Nephron progenitor cell (in vitro differentiated cells): ENCODE measurements around the gene GNLY.
A peak's percentile ranks its signal among the peaks of the same experiment; 100 is the strongest.

Experiments used
- DNase-seq: peaks from one replicate; pipeline ENCODE4 v3.0.0; 2021
- H3K27ac Mint-ChIP-seq: 2 replicates; pipeline ENCODE4 v1.8.0; 2021; ENCODE audit warnings: mild to moderate bottlenecking, moderate library complexity, mixed read lengths
- H3K27me3 Mint-ChIP-seq: 2 replicates; pipeline ENCODE4 v1.8.0; 2021; ENCODE audit warnings: mild to moderate bottlenecking, low read depth, mixed read lengths; ENCODE audit not compliant: poor library complexity
- H3K36me3 Mint-ChIP-seq: 2 replicates; pipeline ENCODE4 v1.8.0; 2021; ENCODE audit warnings: low read depth, mixed read lengths
- H3K4me1 Mint-ChIP-seq: 2 replicates; pipeline ENCODE4 v1.8.0; 2021; ENCODE audit warnings: mixed read lengths
- H3K4me3 Mint-ChIP-seq: 2 replicates; pipeline ENCODE4 v1.8.0; 2021; ENCODE audit warnings: mild to moderate bottlenecking, moderate library complexity, mixed read lengths
- H3K9me3 Mint-ChIP-seq: 2 replicates; pipeline ENCODE4 v1.8.0; 2021; ENCODE audit warnings: mild to moderate bottlenecking, moderate library complexity, mixed read lengths
- CTCF ChIP-seq: fragments of 200-600 bp; sonication (generic); IDR thresholded peaks from 2 replicates; pipeline ENCODE4 v1.5.0; 2021; ENCODE audit warnings: antibody characterized with exemption

GNLY gene

DNA sequence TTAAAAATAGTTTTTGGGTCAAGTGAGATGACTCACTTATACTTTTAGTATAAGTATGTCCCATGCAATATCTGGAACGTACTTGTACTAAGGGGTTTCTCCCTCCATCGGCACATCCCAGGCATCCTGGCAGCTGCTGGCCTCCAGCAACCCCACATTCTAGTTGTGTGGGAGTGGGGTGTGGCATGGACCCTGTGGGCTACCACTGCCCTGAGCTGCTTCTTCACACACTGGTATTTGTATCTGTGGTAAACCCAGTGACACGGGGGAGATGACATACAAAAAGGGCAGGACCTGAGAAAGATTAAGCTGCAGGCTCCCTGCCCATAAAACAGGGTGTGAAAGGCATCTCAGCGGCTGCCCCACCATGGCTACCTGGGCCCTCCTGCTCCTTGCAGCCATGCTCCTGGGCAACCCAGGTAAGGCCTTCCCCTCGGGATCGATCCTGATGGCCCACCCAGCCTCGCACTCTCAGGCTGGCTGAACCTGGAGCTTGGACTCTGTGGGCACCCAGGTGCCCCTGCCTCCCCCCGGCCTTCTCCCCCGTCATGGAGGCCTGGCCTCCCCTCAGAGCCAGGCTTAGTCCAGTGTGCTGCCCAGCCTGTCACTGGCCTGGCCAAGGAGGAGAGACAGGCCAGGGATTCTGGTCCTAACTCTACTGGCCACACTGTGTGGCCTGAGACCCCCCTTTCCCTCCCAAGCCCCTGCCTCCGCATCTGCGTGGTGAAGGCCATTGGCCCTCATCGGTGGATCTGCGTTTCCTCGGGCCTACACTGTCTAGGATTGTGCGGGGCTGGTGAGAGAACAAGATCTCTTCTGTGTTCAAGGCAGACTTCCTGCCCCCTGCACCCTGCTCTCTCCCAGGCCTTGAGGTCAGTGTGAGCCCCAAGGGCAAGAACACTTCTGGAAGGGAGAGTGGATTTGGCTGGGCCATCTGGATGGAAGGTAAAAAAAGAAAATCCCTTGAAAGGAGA lies at the start of gene GNLY:
TSS of gene GNLY (plus strand) at position 307 of the 974 bp plus-strand sequence. CDS start at position 368, 61 bp downstream.
- Mint-ChIP-seq H3K27me3 (peaks cover 18% of the 10 kb centered on the region), H3K36me3 (no peaks in the 10 kb centered on the region), H3K4me3 (no peak within 1 kb of the TSS), H3K4me1 (peaks cover 13% of the 10 kb centered on the region), H3K27ac (no peak within 1 kb of the TSS), H3K9me3 (no peaks in the 10 kb centered on the region)
- TF ChIP-seq CTCF, result no peak
- DNase-seq, result no peak

- H3K27me3 Mint-ChIP-seq, result no peaks in the 10 kb centered on the region
Observed at GRCh38 chr2:85644909-85645308, 49.2 kb upstream of the GNLY start.

DNA sequence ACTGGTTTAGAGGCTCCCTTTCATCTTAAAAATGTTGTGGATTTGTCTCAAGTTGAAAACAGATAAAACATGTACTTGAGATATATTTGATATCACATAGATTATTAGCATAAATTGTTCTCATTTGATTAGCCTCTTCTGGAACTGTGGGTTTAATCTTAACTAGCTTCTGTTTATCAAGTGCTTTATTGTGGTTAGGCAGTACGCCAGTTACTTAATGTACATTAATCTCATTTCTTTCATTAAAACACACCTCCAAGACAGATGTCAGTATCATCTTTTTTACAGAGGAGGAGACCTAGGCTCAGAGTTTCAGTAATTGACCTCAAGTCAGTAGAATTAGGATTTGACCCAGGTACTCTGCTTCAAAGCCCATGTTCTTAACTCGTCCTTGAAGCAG lies 48.0 kb upstream of the GNLY start:
- no peak overlapping the region for H3K27ac Mint-ChIP-seq
- H3K4me3 Mint-ChIP-seq, result no peak overlapping the region
- H3K4me1 Mint-ChIP-seq, result no peaks in the 10 kb centered on the region
- H3K9me3 Mint-ChIP-seq, result no peaks in the 10 kb centered on the region
- H3K36me3 Mint-ChIP-seq, result peaks cover 70% of the 10 kb centered on the region
- DNase-seq, result no peak
- no peaks in the 10 kb centered on the region for H3K27me3 Mint-ChIP-seq
- TF ChIP-seq CTCF, result no peak

More at GRCh38 chr2:85644909-85645308, 49.2 kb upstream of the GNLY start:
- Mint-ChIP-seq H3K4me1 (no peaks in the 10 kb centered on the region), H3K36me3 (peaks cover 74% of the 10 kb centered on the region), H3K4me3 (no peak overlapping the region), H3K27ac (no peak overlapping the region), H3K9me3 (no peaks in the 10 kb centered on the region)
- no peak for TF ChIP-seq CTCF
- DNase-seq, result no peak

DNA sequence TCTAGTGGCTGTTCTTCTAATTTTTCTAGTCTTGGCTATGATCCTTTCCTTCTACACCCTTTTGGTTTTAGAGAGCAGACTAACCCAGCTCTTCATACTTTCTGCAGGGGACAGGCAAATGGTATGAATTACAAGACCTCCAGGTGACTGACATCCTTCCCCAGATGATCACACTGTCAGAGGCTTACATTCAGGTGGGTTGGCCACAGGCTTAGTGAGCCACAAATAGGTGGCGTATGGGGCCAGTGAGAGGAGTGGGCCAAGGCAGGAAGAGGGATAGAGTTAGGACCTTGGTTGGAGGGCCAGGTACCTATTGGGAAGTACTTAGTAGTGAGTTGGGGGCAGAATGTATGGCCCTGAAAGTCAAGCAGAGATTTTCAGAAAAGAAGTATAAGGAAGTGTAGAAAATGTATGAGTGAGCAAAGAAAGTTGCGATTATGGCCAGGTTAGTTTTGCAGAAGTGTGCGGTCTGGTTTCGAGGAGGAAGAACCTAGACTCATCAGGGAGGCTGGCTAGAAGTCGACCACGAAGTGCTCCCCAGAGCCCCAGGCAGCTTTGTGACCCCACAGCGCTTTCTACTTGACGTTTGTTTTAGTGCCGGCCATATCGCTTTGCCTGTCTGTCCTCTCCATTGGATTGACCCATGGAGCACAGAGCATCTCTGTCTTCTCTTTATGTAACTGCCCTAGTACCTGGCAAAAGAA lies 46.2 kb upstream of the GNLY start:
- Mint-ChIP-seq H3K36me3 (peaks cover 68% of the 10 kb centered on the region), H3K27me3 (no peaks in the 10 kb centered on the region), H3K9me3 (no peaks in the 10 kb centered on the region), H3K27ac (no peak overlapping the region), H3K4me3 (no peak overlapping the region), H3K4me1 (no peaks in the 10 kb centered on the region)
- TF ChIP-seq CTCF, result no peak
- DNase-seq, result no peak

DNA sequence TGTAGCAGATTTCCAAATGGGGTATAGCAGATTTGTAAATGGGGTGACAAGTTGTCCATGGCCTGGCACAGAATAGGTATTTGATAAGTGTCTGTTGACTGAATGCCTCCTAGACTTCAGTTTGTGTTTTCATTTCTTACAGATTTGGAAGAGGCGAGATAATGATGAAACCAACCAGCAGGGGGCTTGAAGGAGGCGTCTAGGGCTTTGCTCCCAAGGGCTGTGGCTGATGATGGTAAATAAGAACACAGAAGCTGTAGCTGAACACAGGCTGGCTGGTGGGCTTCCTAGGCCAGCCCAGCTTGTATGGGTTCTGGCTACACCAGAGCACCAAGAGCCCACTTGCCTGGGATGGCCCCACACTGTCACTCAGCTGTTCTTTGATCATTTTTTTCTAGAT lies 45.5 kb upstream of the GNLY start:
- no peak for DNase-seq
- Mint-ChIP-seq H3K4me1 (no peaks in the 10 kb centered on the region), H3K27ac (no peak overlapping the region)

More for the DNA sequence above, 45.5 kb upstream of the GNLY start:
- Mint-ChIP-seq H3K36me3 (peaks cover 67% of the 10 kb centered on the region), H3K4me3 (no peak overlapping the region), H3K27me3 (no peaks in the 10 kb centered on the region), H3K9me3 (no peaks in the 10 kb centered on the region)
- TF ChIP-seq CTCF, result peak; percentile 2
